H9 (cell line): ENCODE measurements around the gene BICD1. TPM values are rescaled to one million over a fixed set of nuclear protein-coding genes. Genes with fewer than 3 reads are reported as not detected.

Experiments
- DNase-seq: peaks from one replicate; pipeline ENCODE4 v3.0.0-alpha.2; 2017
- H2AFZ ChIP-seq: one replicate; pipeline ENCODE4 v1.6.1; 2013; ENCODE audit warnings: mild to moderate bottlenecking, low read length, control low read depth, moderate library complexity
- H2AK5ac ChIP-seq: 2 replicates; pipeline ENCODE4 v1.6.1; 2013; ENCODE audit warnings: low read length, control low read depth, mixed read lengths; ENCODE audit not compliant: insufficient read length
- H2BK120ac ChIP-seq: one replicate; pipeline ENCODE4 v1.6.1; 2013; ENCODE audit warnings: low read depth, mild to moderate bottlenecking, low read length, control low read depth, inconsistent platforms; ENCODE audit not compliant: poor library complexity, severe bottlenecking
- H2BK12ac ChIP-seq: 2 replicates; pipeline ENCODE4 v1.6.1; 2013; ENCODE audit warnings: low read length, control low read depth, mixed read lengths, low read depth; ENCODE audit not compliant: insufficient read length
- H2BK15ac ChIP-seq: 2 replicates; pipeline ENCODE4 v1.6.1; 2013; ENCODE audit warnings: low read depth, low read length, control low read depth
- H2BK20ac ChIP-seq: one replicate; pipeline ENCODE4 v1.6.1; 2013; ENCODE audit warnings: low read depth, mild to moderate bottlenecking, low read length, control low read depth, inconsistent platforms; ENCODE audit not compliant: poor library complexity, severe bottlenecking
- H2BK5ac ChIP-seq: 2 replicates; pipeline ENCODE4 v1.6.1; 2013; ENCODE audit warnings: low read length, control low read depth, mixed read lengths; ENCODE audit not compliant: insufficient read length
- H3K14ac ChIP-seq: 2 replicates; pipeline ENCODE4 v1.6.1; 2013; ENCODE audit warnings: low read length, control low read depth; ENCODE audit not compliant: insufficient read depth
- H3K18ac ChIP-seq: 2 replicates; pipeline ENCODE4 v1.6.1; 2013; ENCODE audit warnings: low read depth, mild to moderate bottlenecking, mixed read lengths, low read length, control low read depth; ENCODE audit not compliant: insufficient read length
- H3K23ac ChIP-seq: 2 replicates; pipeline ENCODE4 v1.6.1; 2013; ENCODE audit warnings: low read length, control low read depth, mixed read lengths, low read depth; ENCODE audit not compliant: insufficient read length
- H3K23me2 ChIP-seq: 2 replicates; pipeline ENCODE4 v1.6.1; 2013; ENCODE audit warnings: low read depth, mild to moderate bottlenecking, mixed read lengths, low read length, control low read depth; ENCODE audit not compliant: insufficient read length, poor library complexity, severe bottlenecking
- H3K27ac ChIP-seq: 2 replicates; pipeline ENCODE4 v1.5.1; 2013; ENCODE audit warnings: low read length, control low read depth, mixed read lengths, low read depth; ENCODE audit not compliant: insufficient read length
- H3K27me3 ChIP-seq: 2 replicates; pipeline ENCODE4 v1.6.1; 2013; ENCODE audit warnings: low read length, control low read depth, inconsistent platforms; ENCODE audit not compliant: insufficient read depth
- H3K4ac ChIP-seq: 2 replicates; pipeline ENCODE4 v1.6.1; 2013; ENCODE audit warnings: low read depth, mild to moderate bottlenecking, control low read depth, inconsistent platforms, low read length, moderate library complexity
- H3K4me1 ChIP-seq: 2 replicates; pipeline ENCODE4 v1.6.1; 2013; ENCODE audit warnings: low read length, control low read depth, inconsistent platforms; ENCODE audit not compliant: insufficient read depth
- H3K4me2 ChIP-seq: 2 replicates; pipeline ENCODE4 v1.6.1; 2013; ENCODE audit warnings: low read length, control low read depth, mixed read lengths; ENCODE audit not compliant: insufficient read length, insufficient read depth
- H3K56ac ChIP-seq: 2 replicates; pipeline ENCODE4 v1.6.1; 2013; ENCODE audit warnings: low read depth, mild to moderate bottlenecking, mixed read lengths, low read length, control low read depth; ENCODE audit not compliant: insufficient read length
- H3K79me1 ChIP-seq: 2 replicates; pipeline ENCODE4 v1.6.1; 2013; ENCODE audit warnings: low read depth, mild to moderate bottlenecking, moderate library complexity, low read length, control low read depth, inconsistent platforms; ENCODE audit not compliant: insufficient read depth, poor library complexity, severe bottlenecking
- H3K79me2 ChIP-seq: 2 replicates; pipeline ENCODE4 v1.6.1; 2013; ENCODE audit warnings: low read length, control low read depth, inconsistent platforms; ENCODE audit not compliant: insufficient read depth
- H3K9ac ChIP-seq: 2 replicates; pipeline ENCODE4 v1.6.1; 2013; ENCODE audit warnings: low read length, control low read depth, mixed read lengths; ENCODE audit not compliant: insufficient read length; ENCODE audit errors: extremely low read depth
- H3K9me3 ChIP-seq: one replicate; pipeline ENCODE4 v1.6.1; 2013; ENCODE audit warnings: low read depth, low read length, inconsistent platforms; ENCODE audit not compliant: control insufficient read depth
- H3T11ph ChIP-seq: one replicate; pipeline ENCODE4 v1.6.1; 2013; ENCODE audit warnings: mild to moderate bottlenecking, low read length, control low read depth, inconsistent platforms
- H4K20me1 ChIP-seq: one replicate; pipeline ENCODE4 v1.6.1; 2013; ENCODE audit not compliant: control insufficient read depth, insufficient read length, insufficient read depth
- H4K5ac ChIP-seq: 2 replicates; pipeline ENCODE4 v1.6.1; 2013; ENCODE audit warnings: low read depth, mild to moderate bottlenecking, mixed read lengths, low read length, control low read depth; ENCODE audit not compliant: insufficient read length
- H4K8ac ChIP-seq: replicated peaks from 2 replicates; pipeline ENCODE4 v1.6.1; 2013; ENCODE audit warnings: low read length, control low read depth, mixed read lengths, low read depth; ENCODE audit not compliant: insufficient read length
- H4K91ac ChIP-seq: 2 replicates; pipeline ENCODE4 v1.6.1; 2013; ENCODE audit warnings: low read depth, mild to moderate bottlenecking, moderate library complexity, mixed read lengths, low read length, control low read depth; ENCODE audit not compliant: insufficient read length
- H3K27ac Mint-ChIP-seq, 3 experiments: 2 replicates in 2 of 3; 3 replicates in 1 of 3; pipeline ENCODE4 v1.8.0; 2020 to 2021; ENCODE audit warnings: mixed read lengths in 3 of 3, mild to moderate bottlenecking in 1 of 3, moderate library complexity in 1 of 3
- H3K27me3 Mint-ChIP-seq: 2 replicates; pipeline ENCODE4 v1.8.0; 2021; ENCODE audit warnings: low read depth, mild to moderate bottlenecking, moderate library complexity, mixed read lengths
- H3K36me3 Mint-ChIP-seq, 3 experiments: 2 replicates in 2 of 3; 3 replicates in 1 of 3; pipeline ENCODE4 v1.8.0; 2020 to 2021; ENCODE audit warnings: low read depth in 3 of 3, mixed read lengths in 3 of 3; ENCODE audit not compliant: insufficient read depth in 1 of 3
- H3K4me1 Mint-ChIP-seq, 2 experiments: 2 replicates each; pipeline ENCODE4 v1.8.0; 2020; ENCODE audit warnings: mixed read lengths in 2 of 2
- H3K4me3 Mint-ChIP-seq, 2 experiments: 2 replicates in 1 of 2; 3 replicates in 1 of 2; pipeline ENCODE4 v1.8.0; 2020 to 2021; ENCODE audit warnings: mild to moderate bottlenecking in 2 of 2, mixed read lengths in 2 of 2, moderate library complexity in 1 of 2
- H3K9me3 Mint-ChIP-seq, 2 experiments: 2 replicates in 1 of 2; 3 replicates in 1 of 2; pipeline ENCODE4 v1.8.0; 2020; ENCODE audit warnings: mild to moderate bottlenecking in 2 of 2, mixed read lengths in 2 of 2, moderate library complexity in 1 of 2
- WGBS: extraction: QIAGEN DNeasy Blood & Tissue Kit; methylation state at CpG from one replicate; pipeline ENCODE4 v1.1.7; 2013; ENCODE audit warnings: missing lambda C conversion rate, low lambda C conversion rate, mixed read lengths; ENCODE audit not compliant: insufficient read length; ENCODE audit errors: extremely low coverage; 5-methylcytosine and 5-hydroxymethylcytosine counted together
- total RNA-seq: library from RNA; stranded (reverse); gene quantifications from 2 replicates; pipeline ENCODE4 v1.2.1, GENCODE V29; 2021
- TF ChIP-seq, protein P1 (sequence below): fragments of 200-600 bp; sonication (generic); conservative IDR thresholded peaks from 3 replicates; pipeline ENCODE4 v1.8.0; 2021; ENCODE audit warnings: antibody characterized with exemption, mild to moderate bottlenecking

Gene BICD1
- total RNA-seq, 1 experiment from 2014 or later = 134 TPM

DNA sequence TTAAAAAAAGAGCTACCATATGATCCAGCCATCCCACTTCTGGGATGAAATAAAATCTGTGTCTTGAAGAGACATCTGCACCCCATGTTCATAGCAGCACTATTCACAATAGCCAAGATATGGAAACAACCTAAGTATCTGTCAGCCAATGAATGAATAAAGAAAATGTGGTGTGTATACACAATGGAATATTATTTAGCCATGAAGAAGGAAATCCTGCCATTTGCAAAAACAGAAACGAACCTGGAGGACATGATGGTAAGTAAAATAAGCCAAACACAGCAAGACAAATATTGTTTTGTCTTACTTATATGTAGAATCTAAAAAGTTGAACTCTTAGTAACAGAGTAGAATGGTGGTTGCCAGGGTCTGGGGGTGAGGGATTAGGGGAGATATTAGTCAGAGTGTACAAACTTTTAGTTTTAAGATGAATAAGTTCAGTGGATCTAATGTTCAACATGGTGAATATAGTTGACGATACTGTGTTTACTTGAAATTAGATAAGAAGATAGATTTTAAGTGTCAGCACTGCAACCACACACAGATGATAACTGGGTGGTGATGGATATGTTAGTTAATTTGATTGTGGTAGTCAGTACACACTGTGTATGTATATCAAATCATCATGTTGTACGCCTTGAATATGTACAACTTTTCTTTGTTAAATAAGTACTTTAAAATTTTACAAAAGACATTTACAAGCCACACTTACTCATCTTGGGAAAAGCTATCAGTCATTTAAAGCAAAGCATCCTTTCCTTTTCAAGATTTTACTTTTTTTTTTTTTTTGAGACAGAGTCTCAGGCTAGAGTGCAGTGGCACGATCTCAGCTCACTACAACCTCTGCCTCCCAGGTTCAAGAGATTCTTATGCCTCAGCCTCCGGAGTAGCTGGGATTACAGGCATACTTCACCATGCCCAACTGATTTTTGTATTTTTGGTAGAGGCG is 89.9 kb downstream of the BICD1 start:
- Histone ChIP-seq H3K9me3 (peaks cover 5% of the 10 kb centered on the region), H3K23me2 (no peaks in the 10 kb centered on the region), H3K9ac (no peak overlapping the region), H3K23ac (no peak overlapping the region), H2BK120ac (no peak overlapping the region), H4K20me1 (no peaks in the 10 kb centered on the region), H2AFZ (no peak overlapping the region), H3K18ac (no peak overlapping the region), H3K4ac (no peak overlapping the region), H3K79me2 (no peaks in the 10 kb centered on the region), H4K91ac (no peak overlapping the region), H3K4me1 (no peaks in the 10 kb centered on the region), H4K8ac (no peak overlapping the region), H3K14ac (no peak overlapping the region), H3K4me2 (no peak overlapping the region), H2AK5ac (no peak overlapping the region), H2BK5ac (no peak overlapping the region), H3K27me3 (no peaks in the 10 kb centered on the region), H3K79me1 (no peaks in the 10 kb centered on the region), H2BK12ac (no peak overlapping the region), H3K56ac (no peak overlapping the region), H3T11ph (no peak overlapping the region), H4K5ac (no peak overlapping the region), H2BK15ac (no peak overlapping the region), H2BK20ac (no peak overlapping the region), H3K27ac (no peak overlapping the region)
- WGBS = no CpG with 5 or more reads among the region's 6 CpGs
- Mint-ChIP-seq H3K27me3 (no peaks in the 10 kb centered on the region), H3K4me3 (no peak overlapping the region), H3K36me3 (peaks cover 51 to 76% (median 68%) of the 10 kb centered on the region in 3 experiments), H3K27ac (no peak overlapping the region), H3K4me1 (peaks cover 6 to 9% of the 10 kb centered on the region in 2 experiments; a peak in 2 of 4 replicates), H3K9me3 (peaks cover 53 to 57% of the 10 kb centered on the region in 2 experiments)
- TF ChIP-seq, protein P1, sequence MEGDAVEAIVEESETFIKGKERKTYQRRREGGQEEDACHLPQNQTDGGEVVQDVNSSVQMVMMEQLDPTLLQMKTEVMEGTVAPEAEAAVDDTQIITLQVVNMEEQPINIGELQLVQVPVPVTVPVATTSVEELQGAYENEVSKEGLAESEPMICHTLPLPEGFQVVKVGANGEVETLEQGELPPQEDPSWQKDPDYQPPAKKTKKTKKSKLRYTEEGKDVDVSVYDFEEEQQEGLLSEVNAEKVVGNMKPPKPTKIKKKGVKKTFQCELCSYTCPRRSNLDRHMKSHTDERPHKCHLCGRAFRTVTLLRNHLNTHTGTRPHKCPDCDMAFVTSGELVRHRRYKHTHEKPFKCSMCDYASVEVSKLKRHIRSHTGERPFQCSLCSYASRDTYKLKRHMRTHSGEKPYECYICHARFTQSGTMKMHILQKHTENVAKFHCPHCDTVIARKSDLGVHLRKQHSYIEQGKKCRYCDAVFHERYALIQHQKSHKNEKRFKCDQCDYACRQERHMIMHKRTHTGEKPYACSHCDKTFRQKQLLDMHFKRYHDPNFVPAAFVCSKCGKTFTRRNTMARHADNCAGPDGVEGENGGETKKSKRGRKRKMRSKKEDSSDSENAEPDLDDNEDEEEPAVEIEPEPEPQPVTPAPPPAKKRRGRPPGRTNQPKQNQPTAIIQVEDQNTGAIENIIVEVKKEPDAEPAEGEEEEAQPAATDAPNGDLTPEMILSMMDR = no peak
- no peak for DNase-seq
